GM12878 (cell line): ENCODE data around the gene ZSWIM6. TPM values are rescaled to one million over a fixed set of nuclear protein-coding genes. Genes with fewer than 3 reads are reported as not detected.

Source experiments
- ATAC-seq: fragments of 200-7000 bp; cut with Tn5 transposase; 3 replicates; pipeline ENCODE4 v1.9.1; 2020; ENCODE audit warnings: mild to moderate bottlenecking, moderate library complexity
- BruUV-seq: library from RNA; stranded (reverse); fragments of 400-500 nt; replicated peaks from 2 replicates; lab custom pipeline; 2021; lab: Mats Ljungman, UMichigan
- CTCF ChIA-PET: fragments of 300-600 bp; sonication (Branson Sonifier 250); formaldehyde crosslinking; extraction: SDS; loops from one replicate; lab custom pipeline; 2021; ENCODE audit warnings: inconsistent platforms; lab: Yijun Ruan, JAX
- POLR2A ChIA-PET: fragments of 350-600 bp; formaldehyde crosslinking; extraction: SDS; loops from one replicate; lab custom pipeline; 2021; ENCODE audit warnings: inconsistent platforms; lab: Charles Lee
- RAD21 ChIA-PET: fragments of 300-600 bp; sonication (Branson Sonifier 250); formaldehyde crosslinking; loops from one replicate; lab custom pipeline; 2023; ENCODE audit warnings: antibody characterized with exemption; ENCODE audit not compliant: unreplicated experiment; lab: Charles Lee
- SMC1A ChIA-PET: fragments of 300-600 bp; sonication (Branson Sonifier 250); formaldehyde crosslinking; loops from one replicate; lab custom pipeline; 2023; ENCODE audit not compliant: unreplicated experiment, uncharacterized antibody; lab: Charles Lee
- DNase-seq: peaks from one replicate; pipeline ENCODE4 v3.0.0-alpha.2; 2011; ENCODE audit warnings: low read depth, low spot score
- FAIRE-seq: peaks from 3 replicates; lab custom pipeline; 2011; peaks lifted over from hg19 to GRCh38; lab: Jason Lieb, UNC
- H2AFZ ChIP-seq: 2 replicates; pipeline ENCODE4 v1.6.0; 2011; ENCODE audit warnings: low read depth, low read length, control low read depth; ENCODE audit not compliant: control insufficient read depth
- H3K27ac ChIP-seq: 2 replicates; pipeline ENCODE4 v1.5.1; 2011; ENCODE audit warnings: control low read depth; ENCODE audit not compliant: control insufficient read depth, insufficient read depth
- H3K27me3 ChIP-seq, 2 experiments: replicated peaks in 1 of 2; 2 replicates each; pipeline versions ENCODE4 v1.6.0 to v1.6.1; 2011; ENCODE audit warnings: low read length in 1 of 2; ENCODE audit not compliant: control insufficient read depth in 2 of 2, insufficient read depth in 2 of 2
- H3K36me3 ChIP-seq, 2 experiments: 2 replicates each; pipeline ENCODE4 v1.5.1; 2011; ENCODE audit warnings: low read length in 1 of 2; ENCODE audit not compliant: control insufficient read depth in 2 of 2, insufficient read depth in 2 of 2
- H3K4me1 ChIP-seq: 2 replicates; pipeline ENCODE4 v1.6.1; 2011; ENCODE audit warnings: mild to moderate bottlenecking, low read length, moderate library complexity, mixed read lengths; ENCODE audit not compliant: control insufficient read depth, insufficient read depth
- H3K4me2 ChIP-seq: 2 replicates; pipeline ENCODE4 v1.6.0; 2011; ENCODE audit warnings: control low read depth; ENCODE audit not compliant: control insufficient read depth, insufficient read depth
- H3K4me3 ChIP-seq: fragments of 200-600 bp; sonication (generic); 2 replicates; pipeline ENCODE4 v1.5.1; 2016
- H3K79me2 ChIP-seq: 2 replicates; pipeline ENCODE4 v1.6.0; 2011; ENCODE audit warnings: low read length; ENCODE audit not compliant: control insufficient read depth, insufficient read depth
- H3K9ac ChIP-seq: 2 replicates; pipeline ENCODE4 v1.8.0; 2011; ENCODE audit warnings: low read length, control low read depth, mixed read lengths; ENCODE audit not compliant: control insufficient read depth, insufficient read depth
- H3K9me3 ChIP-seq: replicated peaks from 3 replicates; pipeline ENCODE4 v1.5.1; 2011; ENCODE audit warnings: mild to moderate bottlenecking, low read length; ENCODE audit not compliant: control insufficient read depth, insufficient read depth
- H4K20me1 ChIP-seq: 2 replicates; pipeline ENCODE4 v1.6.0; 2011; ENCODE audit not compliant: control insufficient read depth, insufficient read depth
- BMI1 ChIP-seq: fragments of 450-650 bp; IDR thresholded peaks from 2 replicates; pipeline ENCODE4 v1.6.1; 2016; ENCODE audit warnings: mild to moderate bottlenecking, moderate library complexity, borderline replicate concordance
- EZH2 ChIP-seq: IDR thresholded peaks from 2 replicates; pipeline ENCODE4 v1.6.1; 2012; ENCODE audit warnings: low read depth, mild to moderate bottlenecking, control low read depth, inconsistent platforms, low read length, borderline replicate concordance; ENCODE audit not compliant: control insufficient read depth
- HDAC6 ChIP-seq: fragments of 200-600 bp; sonication (generic); IDR thresholded peaks from one replicate; pipeline ENCODE4 v1.8.0; 2017; ENCODE audit warnings: antibody characterized with exemption; ENCODE audit not compliant: unreplicated experiment
- RBBP5 ChIP-seq: fragments of 200-600 bp; sonication (generic); conservative IDR thresholded peaks from 2 replicates; pipeline ENCODE4 v1.6.1; 2016
- STAT1 ChIP-seq: fragments of 450-650 bp; conservative IDR thresholded peaks from 2 replicates; pipeline ENCODE4 v1.6.1; 2014; ENCODE audit warnings: antibody characterized with exemption, mild to moderate bottlenecking
- TARDBP ChIP-seq: IDR thresholded peaks from 2 replicates; pipeline ENCODE4 v1.6.1; 2016; ENCODE audit warnings: borderline replicate concordance
- ZNF384 ChIP-seq: IDR thresholded peaks from 2 replicates; pipeline ENCODE4 v1.6.1; 2012; ENCODE audit warnings: low read depth, mild to moderate bottlenecking, low read length, improper control_type of control experiment, borderline replicate concordance
- WGBS: methylation state at CpG from one replicate; pipeline ENCODE4 v1.1.6; 2016; ENCODE audit warnings: low lambda C conversion rate; ENCODE audit not compliant: insufficient replicate concordance, insufficient coverage; ENCODE audit errors: missing lambda C conversion rate; 5-methylcytosine and 5-hydroxymethylcytosine counted together
- in situ Hi-C: fragments of 300-500 bp; cut with MboI; formaldehyde crosslinking; loops from 9 replicates; pipeline ENCODE4 v1.14.3; 2018; ENCODE audit warnings: mixed read lengths
- intact Hi-C: fragments of 100-400 bp; cut with micrococcal nuclease; formaldehyde crosslinking; loops from one replicate; pipeline ENCODE4 v1.14.2; 2022; ENCODE audit not compliant: unreplicated experiment
- polyA plus RNA-seq, 11 experiments: library from polyadenylated mRNA; depleted of rRNA in 4 of 11; unstranded in 6 of 11; stranded (reverse) in 5 of 11; fragments of >200 nt; fragmentation: Nextera tagmentation in 4 of 11; fragmentation: Illumina TruSeq in 1 of 11; extraction: Ambion mirVana in 4 of 11; extraction: Trizol in 1 of 11; gene quantifications; 1 replicate in 1 of 11; 2 replicates in 10 of 11; pipeline versions ENCODE4 v1.2.1 to v1.2.3, GENCODE V29; 2011 to 2016; ENCODE audit warnings: inconsistent platforms in 2 of 11, missing spikeins in 2 of 11, low read depth in 1 of 11
- total RNA-seq, 4 experiments: library from RNA; depleted of rRNA in 3 of 4; stranded (reverse); fragments of >200 nt in 3 of 4; fragmentation: Illumina TruSeq in 1 of 4; extraction: Trizol in 1 of 4; gene quantifications; 2 replicates each; pipeline versions ENCODE4 v1.2.1 to v1.2.3, GENCODE V29; 2013 to 2021
- TF ChIP-seq, protein P1 (sequence below): IDR thresholded peaks from 2 replicates; pipeline ENCODE4 v1.6.1; 2011; ENCODE audit warnings: low read depth, mild to moderate bottlenecking, low read length, moderate library complexity, borderline replicate concordance; ENCODE audit errors: extremely low read depth
- TF ChIP-seq, protein P2 (sequence below): fragments of 450-650 bp; IDR thresholded peaks from 2 replicates; pipeline ENCODE4 v1.6.1; 2017; ENCODE audit warnings: borderline replicate concordance

The ZSWIM6 gene
- total and polyA plus RNA-seq, 10 of the 15 experiments (the other 5 are each of a cell fraction or from before 2014, with no cell fraction given): 0.53 to 6.2 (median 3.4) TPM

GRCh38 chr5:61440086-61440485, 108.0 kb downstream of the ZSWIM6 start (continued):
- TF ChIP-seq, protein P1, sequence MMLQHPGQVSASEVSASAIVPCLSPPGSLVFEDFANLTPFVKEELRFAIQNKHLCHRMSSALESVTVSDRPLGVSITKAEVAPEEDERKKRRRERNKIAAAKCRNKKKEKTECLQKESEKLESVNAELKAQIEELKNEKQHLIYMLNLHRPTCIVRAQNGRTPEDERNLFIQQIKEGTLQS: no peak
- TF ChIP-seq ZNF384: no peak
- TF ChIP-seq BMI1: no peak

DNA sequence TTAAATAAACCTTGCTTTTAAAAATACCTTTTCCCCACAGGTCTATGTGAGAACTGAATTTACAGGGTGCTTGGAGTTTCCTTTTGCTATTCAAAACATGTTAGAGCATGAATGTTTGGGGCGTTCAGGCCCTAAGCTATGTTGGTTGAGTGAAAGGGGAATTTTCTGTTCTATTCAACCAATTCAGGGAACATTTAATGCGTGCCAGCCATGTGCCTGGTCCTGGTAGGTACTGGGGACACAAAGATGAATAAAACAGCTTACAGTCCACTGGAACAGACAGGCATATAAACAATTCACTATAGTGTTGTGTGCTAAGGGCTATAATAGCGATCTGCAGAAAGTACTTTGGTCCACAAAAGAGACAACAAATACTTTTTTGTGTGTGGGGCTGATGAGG, 108.5 kb downstream of the ZSWIM6 start:
- intact Hi-C loops (no loop called here), in situ Hi-C loops (no loop called here)
- ChIA-PET RAD21 (no interaction called here), SMC1A (interaction anchor here (1.2 to 1.7 kb wide), 2 partner anchors 11 to 13 kb away, joined by 4 to 5 read pairs; no protein-coding TSS in a partner anchor), CTCF (interaction anchor here (1.2 to 1.6 kb wide), 2 partner anchors 10 to 15 kb away, joined by 3 to 4 read pairs; no protein-coding TSS in a partner anchor), POLR2A (no interaction called here)
- Histone ChIP-seq H3K4me1 (no peaks in the 10 kb centered on the region), H2AFZ (no peak overlapping the region), H4K20me1 (no peaks in the 10 kb centered on the region), H3K4me2 (no peak overlapping the region), H3K4me3 (no peak overlapping the region), H3K79me2 (no peaks in the 10 kb centered on the region), H3K36me3 (no peaks in the 10 kb centered on the region), H3K27me3 (no peaks in the 10 kb centered on the region), H3K27ac (no peak overlapping the region), H3K9me3 (no peaks in the 10 kb centered on the region; the same call in 2 of the 3 replicates), H3K9ac (no peak overlapping the region)
- 2% methylated on average over 3 of the region's 3 CpGs for WGBS
- no peak for DNase-seq
- ATAC-seq: no peak
- no TSS peak for BruUV-seq
- TF ChIP-seq TARDBP: no peak
- TF ChIP-seq, protein P2, sequence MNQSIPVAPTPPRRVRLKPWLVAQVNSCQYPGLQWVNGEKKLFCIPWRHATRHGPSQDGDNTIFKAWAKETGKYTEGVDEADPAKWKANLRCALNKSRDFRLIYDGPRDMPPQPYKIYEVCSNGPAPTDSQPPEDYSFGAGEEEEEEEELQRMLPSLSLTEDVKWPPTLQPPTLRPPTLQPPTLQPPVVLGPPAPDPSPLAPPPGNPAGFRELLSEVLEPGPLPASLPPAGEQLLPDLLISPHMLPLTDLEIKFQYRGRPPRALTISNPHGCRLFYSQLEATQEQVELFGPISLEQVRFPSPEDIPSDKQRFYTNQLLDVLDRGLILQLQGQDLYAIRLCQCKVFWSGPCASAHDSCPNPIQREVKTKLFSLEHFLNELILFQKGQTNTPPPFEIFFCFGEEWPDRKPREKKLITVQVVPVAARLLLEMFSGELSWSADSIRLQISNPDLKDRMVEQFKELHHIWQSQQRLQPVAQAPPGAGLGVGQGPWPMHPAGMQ: no peak
- no peak for TF ChIP-seq EZH2
- no peak for TF ChIP-seq RBBP5
- no peak for TF ChIP-seq HDAC6
- TF ChIP-seq STAT1: no peak
- FAIRE-seq: no peak
